ENCODE measurements around the gene PTGIS. TPM values are rescaled to one million over a fixed set of nuclear protein-coding genes. Genes with fewer than 3 reads are reported as not detected.

The PTGIS gene
- total RNA-seq, 5 donors from 2014 or later (not counting 1 experiment from before 2014, with no cell fraction given), result 0.22 to 0.46 (median 0.23) TPM; not detected in 2

DNA sequence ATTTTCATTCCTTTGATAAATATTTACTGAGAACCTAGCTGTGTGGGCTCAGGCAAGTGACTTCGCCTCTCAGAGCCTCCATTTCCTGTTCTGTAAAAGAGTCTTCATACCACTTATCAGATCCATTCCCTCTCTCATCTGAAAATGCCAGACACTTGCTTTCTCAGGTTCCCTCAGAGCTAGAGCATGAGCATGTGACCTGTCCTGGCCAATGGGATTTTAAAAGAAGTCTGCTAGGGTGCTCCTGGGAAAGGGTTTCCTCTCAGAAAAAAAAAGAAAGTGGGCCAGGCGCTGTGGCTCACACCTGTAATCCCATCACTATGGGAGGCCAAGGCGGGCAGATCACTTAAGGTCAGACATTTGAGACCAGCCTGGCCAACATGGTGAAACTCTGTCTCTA is 90.7 kb downstream of the PTGIS start:
- H3K9me3 ChIP-seq, result no peaks in the 10 kb centered on the region
- no peak overlapping the region for H3K4me3 ChIP-seq (ENCODE audit: control insufficient read depth in 1 of 2, extremely low read depth in 1 of 2, low read length in 1 of 2)
- Mint-ChIP-seq H3K27me3 (peaks cover 49 to 51% of the 10 kb centered on the region in 2 donors), H3K36me3 (no peaks in the 10 kb centered on the region), H3K4me3 (no peak overlapping the region), H3K9me3 (no peaks in the 10 kb centered on the region), H3K4me1 (no peaks in the 10 kb centered on the region), H3K27ac (no peak overlapping the region)
- DNase-seq (no peak), ATAC-seq (replicated peaks in 1 of 4) (no peak)
- WGBS (ENCODE audit: insufficient coverage), result 36% methylated on average over 3 of the region's 3 CpGs
- no peak overlapping the region for H3K27ac ChIP-seq (ENCODE audit: low read length)
- POLR2A ChIA-PET, result no interaction called here
- peaks cover 6 to 49% of the 10 kb centered on the region in 2 experiments for H3K27me3 ChIP-seq (replicated peaks in 1 of 2; ENCODE audit: control insufficient read depth in 2 of 2, extremely low read depth in 1 of 2, insufficient read depth in 2 of 2, low read length in 1 of 2)
- H3K36me3 ChIP-seq (ENCODE audit: control insufficient read depth in 2 of 2, extremely low read depth in 1 of 2, insufficient read depth in 1 of 2, low read length in 1 of 2), result no peaks in the 10 kb centered on the region
- CTCF ChIA-PET, result no interaction called here
- no peaks in the 10 kb centered on the region for H3K4me1 ChIP-seq (ENCODE audit: control insufficient read depth in 1 of 2, extremely low read depth in 1 of 2, insufficient read depth in 2 of 2, low read length in 2 of 2)

DNA sequence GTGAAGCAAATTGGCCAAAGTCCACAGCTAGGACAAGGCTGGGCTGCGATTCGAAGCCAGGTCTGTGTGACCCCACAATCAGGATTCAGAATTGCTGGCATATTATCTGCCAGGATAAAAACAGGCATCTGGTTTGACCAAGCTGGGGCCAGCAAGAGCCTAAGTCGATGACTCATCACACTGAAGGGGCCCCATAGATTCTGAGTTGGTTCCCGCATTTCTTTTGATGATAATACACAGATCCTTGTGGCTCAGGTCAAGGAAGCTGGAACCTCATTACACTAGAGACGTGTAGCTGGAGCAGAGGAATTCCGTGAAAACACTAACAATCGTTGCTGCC is 92.0 kb downstream of the PTGIS start:
- POLR2A ChIA-PET, result no interaction called here
- Mint-ChIP-seq H3K4me1 (no peaks in the 10 kb centered on the region), H3K9me3 (no peaks in the 10 kb centered on the region), H3K36me3 (no peaks in the 10 kb centered on the region), H3K4me3 (no peak overlapping the region), H3K27ac (no peak overlapping the region), H3K27me3 (peaks cover 44 to 47% of the 10 kb centered on the region in 2 donors)
- no peak overlapping the region for H3K4me3 ChIP-seq (ENCODE audit: control insufficient read depth in 1 of 2, extremely low read depth in 1 of 2, low read length in 1 of 2)
- H3K27ac ChIP-seq (ENCODE audit: low read length), result no peak overlapping the region
- peaks cover 4 to 43% of the 10 kb centered on the region in 2 experiments for H3K27me3 ChIP-seq (replicated peaks in 1 of 2; ENCODE audit: control insufficient read depth in 2 of 2, extremely low read depth in 1 of 2, insufficient read depth in 2 of 2, low read length in 1 of 2)
- CTCF ChIA-PET, result no interaction called here
- H3K36me3 ChIP-seq (ENCODE audit: control insufficient read depth in 2 of 2, extremely low read depth in 1 of 2, insufficient read depth in 1 of 2, low read length in 1 of 2), result no peaks in the 10 kb centered on the region
- 80% methylated on average over 4 of the region's 7 CpGs for WGBS (ENCODE audit: insufficient coverage)
- no peak for ATAC-seq (replicated peaks in 1 of 4)
- no peaks in the 10 kb centered on the region for H3K4me1 ChIP-seq (ENCODE audit: control insufficient read depth in 1 of 2, extremely low read depth in 1 of 2, insufficient read depth in 2 of 2, low read length in 2 of 2)
- H3K9me3 ChIP-seq, result no peaks in the 10 kb centered on the region
- DNase-seq, result no peak

DNA sequence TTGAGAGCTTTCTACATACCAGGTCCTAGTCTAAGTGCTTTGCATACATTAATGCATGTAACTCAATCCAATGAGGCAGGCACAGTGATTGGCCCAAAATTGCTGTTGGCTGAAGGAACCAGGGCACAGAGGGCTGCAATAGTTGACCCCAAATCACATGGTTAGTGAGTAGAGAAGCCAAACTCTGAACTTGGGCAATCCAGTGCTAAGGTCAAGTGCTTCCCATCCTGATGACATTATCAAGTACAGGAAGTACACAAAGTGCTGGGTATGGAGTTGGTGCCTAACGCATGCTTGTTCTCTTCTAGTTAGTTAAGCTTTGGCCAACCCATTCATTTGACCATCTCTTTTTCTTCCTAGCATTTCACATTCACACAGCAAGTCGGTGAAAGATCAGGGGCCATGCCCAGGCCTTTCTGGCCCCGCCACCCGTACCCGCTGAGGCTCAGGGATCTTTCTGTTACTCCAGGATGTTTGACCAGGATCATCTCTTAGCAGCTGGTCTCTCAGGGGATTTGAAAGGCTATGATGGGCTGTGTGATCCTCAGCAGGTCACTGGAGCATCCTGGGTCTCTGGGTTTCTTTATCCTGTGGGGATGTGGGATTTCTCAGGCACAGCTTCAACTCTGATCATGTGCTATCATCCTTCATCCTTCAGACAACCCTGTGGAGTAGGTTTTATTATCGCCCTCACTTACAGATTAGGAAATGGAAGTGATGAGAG is 92.5 kb downstream of the PTGIS start:
- POLR2A ChIA-PET, result no interaction called here
- peaks cover 46 to 47% of the 10 kb centered on the region in 2 donors for H3K27me3 Mint-ChIP-seq

DNA sequence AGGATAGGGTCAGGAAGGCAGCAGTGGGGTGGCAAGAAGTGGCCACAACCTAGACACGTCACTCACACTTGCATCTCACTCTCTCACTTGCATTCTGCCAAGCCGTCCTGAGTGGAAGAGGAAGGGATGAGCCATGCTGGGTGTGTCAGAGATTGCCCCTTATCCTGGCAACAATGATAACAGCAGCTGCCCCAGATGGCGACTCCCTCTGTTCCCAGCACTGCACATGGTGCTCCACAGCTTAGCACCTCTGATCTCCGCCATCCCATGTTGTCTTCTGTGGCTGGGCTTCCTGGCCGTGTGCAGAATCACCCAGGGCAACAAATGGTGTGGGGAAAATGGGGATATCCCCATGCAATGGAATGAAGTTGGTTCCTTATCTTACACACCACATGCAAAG is 96.5 kb downstream of the PTGIS start:
- ATAC-seq (replicated peaks in 1 of 4), result no peak
- H3K27me3 Mint-ChIP-seq, result peaks cover 55% of the 10 kb centered on the region in 2 donors

More for the DNA sequence above, 92.5 kb downstream of the PTGIS start:
- H3K4me3 Mint-ChIP-seq, result no peak overlapping the region
- ATAC-seq (replicated peaks in 1 of 4) (no peak), DNase-seq (no peak)
- no peaks in the 10 kb centered on the region for H3K4me1 Mint-ChIP-seq
- no peaks in the 10 kb centered on the region for H3K36me3 Mint-ChIP-seq
- H3K4me3 ChIP-seq (ENCODE audit: control insufficient read depth in 1 of 2, extremely low read depth in 1 of 2, low read length in 1 of 2), result no peak overlapping the region
- no peak overlapping the region for H3K27ac ChIP-seq (ENCODE audit: low read length)
- no peaks in the 10 kb centered on the region for H3K36me3 ChIP-seq (ENCODE audit: control insufficient read depth in 2 of 2, extremely low read depth in 1 of 2, insufficient read depth in 1 of 2, low read length in 1 of 2)
- H3K27me3 ChIP-seq (replicated peaks in 1 of 2; ENCODE audit: control insufficient read depth in 2 of 2, extremely low read depth in 1 of 2, insufficient read depth in 2 of 2, low read length in 1 of 2), result peaks cover 4 to 41% of the 10 kb centered on the region in 2 experiments
- no peaks in the 10 kb centered on the region for H3K4me1 ChIP-seq (ENCODE audit: control insufficient read depth in 1 of 2, extremely low read depth in 1 of 2, insufficient read depth in 2 of 2, low read length in 2 of 2)
- CTCF ChIA-PET, result no interaction called here
- no peak overlapping the region for H3K27ac Mint-ChIP-seq
- H3K9me3 ChIP-seq, result no peaks in the 10 kb centered on the region
- no CpG with 5 or more reads among the region's 6 CpGs for WGBS (ENCODE audit: insufficient coverage)
- no peaks in the 10 kb centered on the region for H3K9me3 Mint-ChIP-seq

DNA sequence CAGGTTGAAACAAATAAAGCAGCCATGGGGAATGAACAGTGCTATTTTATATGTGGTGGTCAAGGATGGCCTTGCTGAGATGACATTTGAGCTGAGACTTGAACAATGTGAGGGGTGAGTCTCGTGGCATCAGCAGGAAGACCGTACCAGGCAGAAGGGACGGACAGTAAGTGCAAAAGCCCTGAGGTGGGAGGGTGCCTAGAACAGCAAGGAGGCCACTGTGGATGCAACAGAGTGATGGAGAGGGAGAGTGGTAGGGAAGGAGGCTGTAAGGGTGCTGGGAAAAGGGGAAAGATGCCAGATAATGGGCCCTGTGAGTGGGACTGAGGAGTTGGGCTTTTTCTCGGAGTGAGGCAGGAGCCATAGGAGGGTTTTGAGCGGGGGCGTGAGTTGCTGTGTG is 97.0 kb downstream of the PTGIS start:
- Mint-ChIP-seq H3K4me3 (no peak overlapping the region), H3K27ac (no peak overlapping the region), H3K9me3 (no peaks in the 10 kb centered on the region), H3K4me1 (no peaks in the 10 kb centered on the region), H3K27me3 (peaks cover 55% of the 10 kb centered on the region in 2 donors), H3K36me3 (no peaks in the 10 kb centered on the region)
- Histone ChIP-seq H3K9me3 (no peaks in the 10 kb centered on the region), H3K4me3 (ENCODE audit: control insufficient read depth in 1 of 2, extremely low read depth in 1 of 2, low read length in 1 of 2) (no peak overlapping the region), H3K27me3 (replicated peaks in 1 of 2; ENCODE audit: control insufficient read depth in 2 of 2, extremely low read depth in 1 of 2, insufficient read depth in 2 of 2, low read length in 1 of 2) (peaks cover 0 to 34% of the 10 kb centered on the region in 2 experiments), H3K27ac (ENCODE audit: low read length) (no peak overlapping the region), H3K36me3 (ENCODE audit: control insufficient read depth in 2 of 2, extremely low read depth in 1 of 2, insufficient read depth in 1 of 2, low read length in 1 of 2) (no peaks in the 10 kb centered on the region), H3K4me1 (ENCODE audit: control insufficient read depth in 1 of 2, extremely low read depth in 1 of 2, insufficient read depth in 2 of 2, low read length in 2 of 2) (peaks cover 0 to 3% of the 10 kb centered on the region in 2 experiments)
- CTCF ChIA-PET, result no interaction called here
- no peak for ATAC-seq (replicated peaks in 1 of 4)
- 64% methylated on average over 4 of the region's 6 CpGs for WGBS (ENCODE audit: insufficient coverage)
- POLR2A ChIA-PET, result no interaction called here
- no peak for DNase-seq

More for the DNA sequence above, 96.5 kb downstream of the PTGIS start:
- Histone ChIP-seq H3K36me3 (ENCODE audit: control insufficient read depth in 2 of 2, extremely low read depth in 1 of 2, insufficient read depth in 1 of 2, low read length in 1 of 2) (no peaks in the 10 kb centered on the region), H3K27me3 (replicated peaks in 1 of 2; ENCODE audit: control insufficient read depth in 2 of 2, extremely low read depth in 1 of 2, insufficient read depth in 2 of 2, low read length in 1 of 2) (peaks cover 0 to 35% of the 10 kb centered on the region in 2 experiments), H3K4me1 (ENCODE audit: control insufficient read depth in 1 of 2, extremely low read depth in 1 of 2, insufficient read depth in 2 of 2, low read length in 2 of 2) (peaks cover 0 to 3% of the 10 kb centered on the region in 2 experiments), H3K4me3 (ENCODE audit: control insufficient read depth in 1 of 2, extremely low read depth in 1 of 2, low read length in 1 of 2) (no peak overlapping the region), H3K27ac (ENCODE audit: low read length) (no peak overlapping the region), H3K9me3 (no peaks in the 10 kb centered on the region)
- ChIA-PET CTCF (no interaction called here), POLR2A (no interaction called here)
- DNase-seq, result no peak
- Mint-ChIP-seq H3K4me1 (no peaks in the 10 kb centered on the region), H3K27ac (no peak overlapping the region), H3K9me3 (no peaks in the 10 kb centered on the region), H3K36me3 (no peaks in the 10 kb centered on the region), H3K4me3 (no peak overlapping the region)
- WGBS (ENCODE audit: insufficient coverage), result no CpG with 5 or more reads among the region's 5 CpGs

DNA sequence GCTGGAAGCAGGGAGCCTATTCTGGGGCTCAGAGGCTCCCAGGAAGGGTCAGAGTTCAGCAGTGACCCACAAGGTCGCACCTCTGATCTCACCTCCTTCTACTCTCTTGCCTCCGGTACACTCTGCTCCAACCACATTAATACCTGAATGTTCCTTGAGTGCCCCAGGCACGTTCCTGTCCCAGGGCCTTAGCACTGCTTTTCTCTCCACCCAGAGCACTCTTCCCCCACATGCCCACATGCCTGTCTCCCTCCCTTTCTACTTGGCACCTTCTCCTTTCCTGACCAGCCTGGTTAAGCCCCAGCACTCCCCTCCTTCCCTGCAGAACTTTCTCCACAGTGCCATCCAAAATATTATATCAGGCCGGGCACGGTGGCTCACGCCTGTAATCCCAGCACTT is 98.9 kb downstream of the PTGIS start:
- H3K4me1 Mint-ChIP-seq, result no peaks in the 10 kb centered on the region

More for the DNA sequence above, 98.9 kb downstream of the PTGIS start:
- DNase-seq, result no peak
- Histone ChIP-seq H3K27ac (ENCODE audit: low read length) (no peak overlapping the region), H3K9me3 (no peaks in the 10 kb centered on the region), H3K27me3 (replicated peaks in 1 of 2; ENCODE audit: control insufficient read depth in 2 of 2, extremely low read depth in 1 of 2, insufficient read depth in 2 of 2, low read length in 1 of 2) (peaks cover 0 to 34% of the 10 kb centered on the region in 2 experiments), H3K4me3 (ENCODE audit: control insufficient read depth in 1 of 2, extremely low read depth in 1 of 2, low read length in 1 of 2) (no peak overlapping the region), H3K36me3 (ENCODE audit: control insufficient read depth in 2 of 2, extremely low read depth in 1 of 2, insufficient read depth in 1 of 2, low read length in 1 of 2) (no peaks in the 10 kb centered on the region), H3K4me1 (ENCODE audit: control insufficient read depth in 1 of 2, extremely low read depth in 1 of 2, insufficient read depth in 2 of 2, low read length in 2 of 2) (peaks cover 0 to 3% of the 10 kb centered on the region in 2 experiments)
- WGBS (ENCODE audit: insufficient coverage), result 48% methylated on average over 3 of the region's 6 CpGs
- Mint-ChIP-seq H3K4me3 (no peak overlapping the region), H3K27ac (no peak overlapping the region), H3K36me3 (no peaks in the 10 kb centered on the region), H3K9me3 (no peaks in the 10 kb centered on the region), H3K27me3 (peaks cover 40 to 41% of the 10 kb centered on the region in 2 donors)
- no peak for ATAC-seq (replicated peaks in 1 of 4)
- ChIA-PET POLR2A (no interaction called here), CTCF (no interaction called here)

All from T-cell (primary cell).